Right lobe of liver (tissue), 4 donors: ENCODE measurements around the gene ALK.

ENCODE experiments used
- CTCF ChIP-seq, 4 donors: fragments of 200-600 bp in 3 of 4; fragments of 450-650 bp in 1 of 4; IDR thresholded peaks; one replicate each; pipeline versions ENCODE4 v1.5.1 to v1.8.0; 2016 to 2022; ENCODE audit warnings: antibody characterized with exemption in 4 of 4, mild to moderate bottlenecking in 2 of 4
- POLR2A ChIP-seq: fragments of 450-650 bp; IDR thresholded peaks from one replicate; pipeline ENCODE4 v1.6.1; 2017; ENCODE audit warnings: antibody characterized with exemption, mild to moderate bottlenecking
- donor health status: DM: no; HTN: no; CAD: no.
- donor health status: DM: no; HTN: no; CAD: no.
- donor health status: DM: no; HTN: yes; CAD: no.

DNA sequence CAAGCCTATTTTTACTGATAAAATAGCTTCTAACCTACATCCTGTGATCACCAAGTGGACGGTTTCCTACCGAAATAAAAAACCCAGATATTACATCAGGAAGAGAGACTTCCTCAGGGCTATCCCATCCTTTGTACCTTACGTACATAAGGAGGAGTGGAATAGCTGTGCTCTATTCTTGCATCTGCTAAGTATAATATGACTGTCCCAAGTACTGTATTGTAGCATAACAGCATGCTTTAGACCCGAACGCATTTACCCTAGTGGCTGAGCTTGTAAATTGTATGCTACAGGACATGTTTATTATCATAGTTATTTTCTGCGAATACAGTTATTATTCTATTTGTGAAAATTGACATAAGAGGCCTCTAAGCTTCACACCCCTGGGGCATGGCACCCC is 503.8 kb downstream of the ALK start:
- no peak for TF ChIP-seq CTCF (IDR thresholded peaks at IDR 0.05)
- TF ChIP-seq POLR2A = no peak
